ENCODE results near the gene PGLYRP1. TPM values are rescaled to one million over a fixed set of nuclear protein-coding genes. Genes with fewer than 3 reads are reported as not detected.

Gene PGLYRP1
- polyA plus RNA-seq, 1 donor = 0.07 TPM

GRCh38 chr19:46018729-46019251 lies 4.1 kb downstream of the PGLYRP1 start:
- no CpG with 5 or more reads among the region's 10 CpGs for WGBS (ENCODE audit: insufficient coverage, low lambda C conversion rate)
- no peak overlapping the region for H3K27ac ChIP-seq (ENCODE audit: low read length)
- H3K4me1 ChIP-seq (ENCODE audit: control insufficient read depth, insufficient read depth, low read length) = peaks cover 14% of the 10 kb centered on the region
- peaks cover 46% of the 10 kb centered on the region for H3K27me3 ChIP-seq (ENCODE audit: control insufficient read depth, insufficient read depth, low read length)
- H3K4me3 ChIP-seq (ENCODE audit: low read length) = no peak overlapping the region
- DNase-seq = no peak
- H3K36me3 ChIP-seq (ENCODE audit: control insufficient read depth, insufficient read depth, low read length) = peaks cover 4% of the 10 kb centered on the region
- H3K9me3 ChIP-seq (ENCODE audit: control insufficient read depth, low read depth, low read length) = peaks cover 4% of the 10 kb centered on the region

GRCh38 chr19:46017874-46018675 lies 4.8 kb downstream of the PGLYRP1 start:
- DNase-seq = no peak
- Histone ChIP-seq H3K27me3 (ENCODE audit: control insufficient read depth, insufficient read depth, low read length) (peaks cover 45% of the 10 kb centered on the region), H3K4me1 (ENCODE audit: control insufficient read depth, insufficient read depth, low read length) (peaks cover 14% of the 10 kb centered on the region), H3K27ac (ENCODE audit: low read length) (no peak overlapping the region), H3K36me3 (ENCODE audit: control insufficient read depth, insufficient read depth, low read length) (peaks cover 4% of the 10 kb centered on the region), H3K4me3 (ENCODE audit: low read length) (no peak overlapping the region), H3K9me3 (ENCODE audit: control insufficient read depth, low read depth, low read length) (peaks cover 4% of the 10 kb centered on the region)
- WGBS (ENCODE audit: insufficient coverage, low lambda C conversion rate) = no CpG with 5 or more reads among the region's 15 CpGs

DNA sequence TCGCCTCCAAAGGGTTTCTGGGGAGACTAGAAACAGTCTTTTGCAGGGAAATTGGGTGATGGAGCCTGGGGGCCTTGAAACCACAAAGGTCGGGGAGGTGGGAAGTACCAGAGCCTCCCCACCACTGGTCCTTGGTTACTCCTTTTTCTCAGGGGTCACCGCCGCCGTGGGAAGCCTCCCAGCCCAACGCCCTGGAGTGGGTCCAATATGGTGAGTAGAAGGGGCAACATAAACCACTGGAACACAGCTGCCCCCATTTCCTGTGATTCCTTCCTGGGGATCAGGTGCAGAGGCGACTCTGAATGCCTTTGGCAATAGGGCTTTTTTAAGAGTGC lies 5.8 kb downstream of the PGLYRP1 start:
- no CpG with 5 or more reads among the region's 7 CpGs for WGBS (ENCODE audit: insufficient coverage, low lambda C conversion rate)
- Histone ChIP-seq H3K4me1 (ENCODE audit: control insufficient read depth, insufficient read depth, low read length) (peaks cover 14% of the 10 kb centered on the region), H3K4me3 (ENCODE audit: low read length) (no peak overlapping the region), H3K27me3 (ENCODE audit: control insufficient read depth, insufficient read depth, low read length) (peaks cover 38% of the 10 kb centered on the region), H3K27ac (ENCODE audit: low read length) (no peak overlapping the region), H3K36me3 (ENCODE audit: control insufficient read depth, insufficient read depth, low read length) (peaks cover 4% of the 10 kb centered on the region), H3K9me3 (ENCODE audit: control insufficient read depth, low read depth, low read length) (no peaks in the 10 kb centered on the region)
- DNase-seq = no peak

DNA sequence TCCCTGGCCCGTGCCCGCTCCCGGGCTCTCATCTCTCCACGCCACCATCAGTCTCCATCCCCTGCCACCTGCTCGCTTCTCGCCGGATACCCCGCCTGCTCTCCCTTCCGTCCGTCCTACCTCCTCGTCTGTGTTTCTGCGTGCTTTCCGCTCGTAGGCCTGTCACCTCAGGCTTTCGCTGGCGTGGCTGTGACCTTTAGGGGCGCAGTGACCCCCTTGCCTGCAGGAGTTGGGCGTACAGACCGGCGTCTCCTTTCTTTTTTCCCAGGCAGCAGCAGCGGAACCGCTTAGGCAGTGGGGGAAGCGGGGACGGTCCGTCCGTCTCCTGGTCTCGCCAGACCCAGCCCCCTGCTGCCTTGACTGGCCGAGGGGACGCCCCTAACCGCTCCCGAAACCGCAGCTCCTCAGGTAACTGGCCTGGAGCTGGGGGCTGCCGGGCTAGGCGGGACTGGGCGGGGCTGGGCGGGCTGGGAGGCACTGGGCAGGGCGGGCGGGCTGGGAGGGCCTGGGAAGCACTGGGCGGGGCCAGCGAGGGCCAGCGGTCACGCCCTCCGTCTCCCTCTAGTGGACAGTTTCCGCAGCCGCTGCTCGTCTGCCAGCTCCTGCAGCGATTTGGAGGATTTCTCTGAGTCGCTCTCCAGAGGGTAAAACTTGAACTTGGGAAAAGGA lies 6.3 kb downstream of the PGLYRP1 start:
- Histone ChIP-seq H3K27ac (ENCODE audit: low read length) (no peak overlapping the region), H3K4me1 (ENCODE audit: control insufficient read depth, insufficient read depth, low read length) (peaks cover 14% of the 10 kb centered on the region), H3K36me3 (ENCODE audit: control insufficient read depth, insufficient read depth, low read length) (peaks cover 4% of the 10 kb centered on the region), H3K9me3 (ENCODE audit: control insufficient read depth, low read depth, low read length) (no peaks in the 10 kb centered on the region), H3K4me3 (ENCODE audit: low read length) (peak overlapping the region; percentile 61), H3K27me3 (ENCODE audit: control insufficient read depth, insufficient read depth, low read length) (peaks cover 34% of the 10 kb centered on the region)
- DNase-seq = peak; percentile 66 to 73
- WGBS (ENCODE audit: insufficient coverage, low lambda C conversion rate) = no CpG with 5 or more reads among the region's 48 CpGs

DNA sequence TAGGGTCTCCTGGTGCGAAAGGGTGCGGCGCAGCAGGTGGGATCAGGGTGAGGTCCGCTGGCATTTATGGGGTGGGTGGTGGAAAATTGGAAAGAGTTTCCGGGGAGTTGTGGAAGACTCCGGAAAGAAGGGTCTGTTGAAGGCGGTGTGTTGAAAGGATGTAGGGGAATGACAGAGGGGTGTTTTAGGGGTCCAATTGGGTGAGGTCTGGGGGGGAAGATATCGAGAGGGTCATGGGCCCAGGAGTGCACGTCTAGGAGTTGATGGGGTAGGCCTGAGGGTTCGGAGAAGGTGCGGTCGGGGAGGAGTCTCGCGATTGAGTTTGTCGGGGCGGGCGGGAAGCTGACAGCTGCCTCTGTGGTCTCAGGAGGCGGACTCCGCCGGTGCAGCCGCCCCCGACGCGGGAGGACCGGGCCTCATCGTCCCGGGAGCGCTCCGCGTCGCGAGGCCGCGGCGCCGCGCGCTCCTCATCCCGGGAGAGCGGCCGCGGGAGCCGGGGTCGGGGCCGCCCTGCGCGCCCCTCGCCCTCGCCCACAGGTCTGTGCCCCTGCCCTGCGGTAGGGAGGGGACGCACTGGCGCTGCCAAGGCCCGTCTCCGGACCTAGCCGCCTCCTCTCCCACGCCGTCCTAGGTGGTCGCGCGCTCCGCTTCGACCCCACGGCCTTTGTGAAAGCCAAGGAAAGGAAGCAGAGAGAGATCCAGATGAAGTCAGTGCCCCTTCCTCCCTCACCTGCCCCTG lies 7.0 kb downstream of the PGLYRP1 start:
- Histone ChIP-seq H3K27me3 (ENCODE audit: control insufficient read depth, insufficient read depth, low read length) (peaks cover 34% of the 10 kb centered on the region), H3K27ac (ENCODE audit: low read length) (no peak overlapping the region), H3K4me1 (ENCODE audit: control insufficient read depth, insufficient read depth, low read length) (peaks cover 14% of the 10 kb centered on the region), H3K9me3 (ENCODE audit: control insufficient read depth, low read depth, low read length) (no peaks in the 10 kb centered on the region), H3K36me3 (ENCODE audit: control insufficient read depth, insufficient read depth, low read length) (peaks cover 4% of the 10 kb centered on the region), H3K4me3 (ENCODE audit: low read length) (peak overlapping the region; percentile 61)
- DNase-seq = no peak
- WGBS (ENCODE audit: insufficient coverage, low lambda C conversion rate) = no CpG with 5 or more reads among the region's 63 CpGs

- Histone ChIP-seq H3K9me3 (ENCODE audit: control insufficient read depth, low read depth, low read length) (no peaks in the 10 kb centered on the region), H3K27ac (ENCODE audit: low read length) (no peak overlapping the region), H3K4me3 (ENCODE audit: low read length) (no peak overlapping the region), H3K27me3 (ENCODE audit: control insufficient read depth, insufficient read depth, low read length) (peaks cover 34% of the 10 kb centered on the region), H3K4me1 (ENCODE audit: control insufficient read depth, insufficient read depth, low read length) (peaks cover 14% of the 10 kb centered on the region), H3K36me3 (ENCODE audit: control insufficient read depth, insufficient read depth, low read length) (peaks cover 4% of the 10 kb centered on the region)
- no CpG with 5 or more reads among the region's 74 CpGs for WGBS (ENCODE audit: insufficient coverage, low lambda C conversion rate)
- DNase-seq = peak in 1 of 2 donors; percentile 54
Measured at GRCh38 chr19:46014941-46015686, 7.7 kb downstream of the PGLYRP1 start.

- Histone ChIP-seq H3K27me3 (ENCODE audit: control insufficient read depth, insufficient read depth, low read length) (peaks cover 34% of the 10 kb centered on the region), H3K4me1 (ENCODE audit: control insufficient read depth, insufficient read depth, low read length) (peaks cover 14% of the 10 kb centered on the region), H3K4me3 (ENCODE audit: low read length) (no peak overlapping the region), H3K9me3 (ENCODE audit: control insufficient read depth, low read depth, low read length) (no peaks in the 10 kb centered on the region), H3K27ac (ENCODE audit: low read length) (no peak overlapping the region), H3K36me3 (ENCODE audit: control insufficient read depth, insufficient read depth, low read length) (peaks cover 4% of the 10 kb centered on the region)
- WGBS (ENCODE audit: insufficient coverage, low lambda C conversion rate) = no CpG with 5 or more reads among the region's 8 CpGs
- no peak for DNase-seq
Measured at GRCh38 chr19:46014534-46014933, 8.3 kb downstream of the PGLYRP1 start.

DNA sequence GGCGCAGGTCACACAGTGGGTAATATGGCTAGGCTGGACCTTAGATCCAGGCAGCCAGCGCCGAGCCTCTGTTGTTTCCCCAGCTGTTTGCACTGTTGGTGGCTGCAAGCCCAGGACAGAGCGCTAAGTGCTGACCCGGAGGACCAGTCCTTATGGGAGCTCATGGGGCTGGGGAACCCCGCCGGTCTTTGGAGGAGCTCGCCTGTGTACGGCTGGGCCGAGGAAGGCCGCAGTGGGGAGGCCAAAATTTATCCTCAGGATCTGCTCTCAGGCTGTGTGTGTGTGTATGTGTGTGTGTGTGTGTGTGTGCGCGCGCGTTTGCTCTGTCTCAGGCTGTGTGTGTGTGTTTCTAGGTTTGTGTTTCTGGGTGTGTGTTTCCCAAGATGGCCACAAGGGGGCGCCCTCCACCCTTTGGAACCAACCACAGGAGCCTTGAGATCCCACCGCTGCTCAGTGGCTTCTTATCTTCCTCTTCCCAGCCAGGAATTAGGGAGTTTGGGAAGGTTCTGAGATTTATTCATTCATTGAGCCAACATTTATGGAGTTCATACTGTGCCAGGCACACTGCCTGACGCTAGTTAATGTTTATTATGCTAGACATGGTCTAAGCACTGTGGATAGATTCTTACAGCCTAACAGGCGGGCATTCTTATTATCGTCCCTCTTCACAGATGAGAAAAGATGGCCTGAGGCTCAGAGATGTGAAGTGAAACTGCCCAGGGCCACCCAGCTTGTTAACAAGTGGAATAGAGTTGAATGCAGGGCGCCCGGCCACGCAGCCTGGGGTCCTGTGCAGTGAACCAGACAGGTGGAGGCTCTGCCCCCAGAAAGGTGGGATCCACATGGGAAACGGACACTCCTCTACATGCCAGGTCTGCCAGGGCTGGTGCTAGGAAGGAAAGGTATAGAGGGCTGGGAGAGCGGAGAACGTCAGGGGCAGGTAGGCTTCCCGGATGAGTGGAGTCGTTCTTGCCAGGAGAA lies 13.0 kb downstream of the PGLYRP1 start:
- Histone ChIP-seq H3K36me3 (ENCODE audit: control insufficient read depth, insufficient read depth, low read length) (peaks cover 10% of the 10 kb centered on the region), H3K27me3 (ENCODE audit: control insufficient read depth, insufficient read depth, low read length) (peaks cover 18% of the 10 kb centered on the region), H3K4me1 (ENCODE audit: control insufficient read depth, insufficient read depth, low read length) (peaks cover 5% of the 10 kb centered on the region), H3K27ac (ENCODE audit: low read length) (no peak overlapping the region), H3K4me3 (ENCODE audit: low read length) (no peak overlapping the region), H3K9me3 (ENCODE audit: control insufficient read depth, low read depth, low read length) (no peaks in the 10 kb centered on the region)
- 100% methylated on average over 1 of the region's 28 CpGs for WGBS (ENCODE audit: insufficient coverage, low lambda C conversion rate)
- peak in 1 of 2 donors; percentile 45 for DNase-seq

- H3K4me1 ChIP-seq (ENCODE audit: control insufficient read depth, insufficient read depth, low read length) = no peaks in the 10 kb centered on the region
- no CpG with 5 or more reads among the region's 13 CpGs for WGBS (ENCODE audit: insufficient coverage, low lambda C conversion rate)
Measured at GRCh38 chr19:46006411-46006810, 16.4 kb downstream of the PGLYRP1 start.

More at GRCh38 chr19:46006411-46006810, 16.4 kb downstream of the PGLYRP1 start:
- no peak overlapping the region for H3K27ac ChIP-seq (ENCODE audit: low read length)
- H3K27me3 ChIP-seq (ENCODE audit: control insufficient read depth, insufficient read depth, low read length) = no peaks in the 10 kb centered on the region
- no peak for DNase-seq
- H3K36me3 ChIP-seq (ENCODE audit: control insufficient read depth, insufficient read depth, low read length) = peaks cover 19% of the 10 kb centered on the region
- H3K9me3 ChIP-seq (ENCODE audit: control insufficient read depth, low read depth, low read length) = no peaks in the 10 kb centered on the region
- H3K4me3 ChIP-seq (ENCODE audit: low read length) = no peak overlapping the region

Measured in large intestine (tissue), 3 donors.